GM11168 (cell line): ENCODE results near the gene AGL.
"Not testable (repeated sequence)": the region's sequence is repeated elsewhere in the genome, so short reads cannot be mapped to it uniquely, and the experiment has no call there.

Source experiments
- in situ Hi-C: fragments of 300-500 bp; cut with MboI; formaldehyde crosslinking; loops from one replicate; pipeline ENCODE4 v1.12.0; 2022; ENCODE audit warnings: low sequenced_read_pairs; ENCODE audit not compliant: unreplicated experiment

The AGL gene

DNA sequence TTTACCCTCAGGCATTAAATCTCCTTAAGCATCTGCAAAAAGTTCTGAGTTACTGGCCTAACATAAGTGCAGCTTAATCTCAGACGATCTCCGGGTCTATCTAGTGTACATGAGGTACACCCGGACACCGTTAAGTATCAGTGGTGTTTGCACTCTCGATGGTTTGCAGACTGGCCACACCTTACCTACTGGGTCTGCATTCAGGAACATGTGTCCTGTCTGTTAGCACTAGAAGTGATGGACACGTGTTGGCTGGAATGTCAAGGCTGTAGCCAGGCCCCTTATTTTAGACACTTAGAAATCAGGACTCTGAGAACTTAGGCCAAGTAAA is 783 bp upstream of the AGL start:
- in situ Hi-C loops: no loop called here

DNA sequence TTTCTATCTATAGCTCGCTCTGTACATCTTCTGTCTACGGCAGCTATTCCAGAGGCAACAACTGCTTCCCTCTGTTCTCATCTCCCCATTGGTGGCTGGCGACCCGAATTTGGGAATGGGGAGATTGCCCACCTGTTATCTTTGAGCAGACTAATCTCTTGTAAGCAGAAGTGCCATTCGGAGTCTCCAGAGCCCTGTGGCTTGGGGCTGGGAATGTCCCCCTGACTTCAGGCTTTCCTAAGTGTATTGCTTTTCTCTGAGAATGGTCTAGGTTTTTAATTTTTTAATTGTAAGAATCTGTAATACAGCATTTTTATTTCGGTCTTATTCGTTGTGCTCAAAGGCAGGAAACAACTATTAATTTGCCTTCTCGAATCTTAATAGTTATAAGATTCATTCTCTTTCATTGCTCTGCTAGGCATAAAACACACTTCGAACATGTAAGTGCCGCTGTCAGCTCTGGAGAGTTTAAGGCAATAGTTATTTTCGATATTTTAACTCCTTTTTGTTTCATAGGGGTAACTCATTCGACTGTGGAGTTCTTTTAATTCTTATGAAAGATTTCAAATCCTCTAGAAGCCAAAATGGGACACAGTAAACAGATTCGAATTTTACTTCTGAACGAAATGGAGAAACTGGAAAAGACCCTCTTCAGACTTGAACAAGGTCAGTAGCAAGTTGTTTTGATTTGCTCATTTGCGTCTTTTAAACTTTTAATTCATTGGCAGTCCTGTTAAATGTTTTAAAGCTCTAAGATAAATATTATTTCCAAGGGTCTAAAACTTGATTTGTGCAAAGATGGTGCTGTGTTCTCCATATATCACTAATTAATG is 514 bp downstream of the AGL start:
- in situ Hi-C loops: no loop called here

GRCh38 chr1:99851850-99852454 is 1.8 kb downstream of the AGL start:
- in situ Hi-C loops: no loop called here

DNA sequence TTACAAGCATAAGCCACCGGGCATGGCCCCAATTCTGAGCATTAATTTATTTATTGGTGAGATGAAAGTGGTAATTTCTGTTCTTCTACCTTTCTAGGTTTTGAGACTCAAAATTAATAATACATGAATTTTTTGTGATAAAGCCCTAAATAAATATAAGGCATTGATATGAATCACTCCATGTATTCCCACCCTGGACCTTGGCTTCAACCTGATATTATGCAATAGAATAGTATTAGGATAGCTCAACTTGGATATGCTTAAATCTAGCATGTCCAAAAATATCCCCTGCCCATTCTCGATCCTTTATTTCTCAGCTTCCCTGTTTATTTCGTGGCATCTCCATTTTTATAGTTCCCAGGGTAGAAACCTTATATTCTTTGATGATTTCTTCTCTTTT is 2.5 kb downstream of the AGL start:
- in situ Hi-C loops: no loop called here

DNA sequence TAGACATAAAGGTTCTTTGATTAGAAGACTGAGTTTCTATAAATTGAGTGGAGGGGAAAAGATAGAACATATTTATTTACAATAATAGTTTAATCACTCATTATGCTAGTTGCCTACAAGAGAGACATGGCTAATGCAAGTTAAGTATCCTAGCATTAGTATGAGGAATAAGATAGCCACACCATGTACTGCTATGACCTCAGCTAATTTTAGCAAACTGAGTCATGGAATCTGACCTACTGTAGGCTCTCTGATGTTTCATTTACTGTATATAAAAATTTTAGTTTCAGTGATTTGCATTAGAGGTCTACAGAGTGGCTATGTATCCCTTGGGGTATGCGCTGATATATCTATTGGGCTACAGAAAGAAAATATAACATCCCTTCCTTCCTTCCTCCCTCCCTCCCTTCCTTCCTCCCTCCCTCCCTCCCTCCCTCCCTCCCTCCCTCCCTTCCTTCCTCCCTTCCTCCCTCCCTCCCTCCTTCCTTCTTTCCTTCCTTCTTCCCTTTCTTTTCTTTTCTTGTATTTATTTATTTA is 5.8 kb downstream of the AGL start:
- in situ Hi-C loops: no loop called here

GRCh38 chr1:99857041-99857440 is 6.9 kb downstream of the AGL start:
- in situ Hi-C loops: not testable (repeated sequence)

DNA sequence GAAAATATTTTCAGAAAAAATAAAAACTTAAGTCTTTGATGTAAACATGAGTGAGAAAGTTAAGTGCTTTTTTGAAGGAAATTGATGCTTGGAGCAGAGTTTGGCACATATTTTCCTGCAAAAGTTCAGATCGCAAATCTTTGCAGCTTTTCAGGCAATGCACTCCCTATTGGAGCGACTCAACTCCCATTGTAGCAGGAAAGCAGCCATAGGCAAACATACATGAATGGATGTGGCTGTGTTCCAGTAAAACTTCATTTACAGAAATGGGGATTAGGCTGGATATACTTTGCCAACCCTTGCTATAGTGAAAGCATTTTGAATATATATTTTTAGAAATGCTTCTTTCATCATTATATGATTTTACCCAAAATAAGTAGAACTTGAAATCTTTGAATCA is 8.1 kb downstream of the AGL start:
- in situ Hi-C loops: no loop called here

- in situ Hi-C loops: no loop called here
These were observed 8.7 kb downstream of the AGL start for GRCh38 chr1:99858881-99859280.

- in situ Hi-C loops: no loop called here
These were observed 10.5 kb downstream of the AGL start for GRCh38 chr1:99860703-99861102.

GRCh38 chr1:99867682-99868081 is 17.5 kb downstream of the AGL start:
- in situ Hi-C loops: no loop called here

DNA sequence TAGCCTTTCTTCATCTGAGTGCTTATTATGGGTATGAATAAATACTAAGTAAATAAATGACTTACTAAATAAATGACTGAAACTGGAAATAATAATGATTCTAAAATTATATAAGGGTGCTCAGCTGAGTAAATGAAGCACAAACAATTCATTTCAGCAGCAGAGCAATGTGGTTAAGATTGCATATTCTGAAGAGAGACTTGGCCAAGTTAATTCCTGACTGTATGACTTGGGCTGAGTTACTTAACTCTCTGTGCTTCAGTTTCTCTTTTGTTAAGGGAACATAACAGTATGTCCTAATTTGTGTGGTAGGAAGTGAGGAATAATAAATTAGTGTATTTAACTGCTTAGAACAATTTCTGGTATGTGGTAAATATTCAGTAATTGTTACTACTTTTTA is 19.1 kb downstream of the AGL start:
- in situ Hi-C loops: no loop called here

- in situ Hi-C loops: no loop called here
These were observed 19.6 kb downstream of the AGL start for GRCh38 chr1:99869723-99870122.

- in situ Hi-C loops: no loop called here
These were observed 21.9 kb downstream of the AGL start for GRCh38 chr1:99872063-99872462.

GRCh38 chr1:99877568-99877967 is 27.4 kb downstream of the AGL start:
- in situ Hi-C loops: no loop called here

DNA sequence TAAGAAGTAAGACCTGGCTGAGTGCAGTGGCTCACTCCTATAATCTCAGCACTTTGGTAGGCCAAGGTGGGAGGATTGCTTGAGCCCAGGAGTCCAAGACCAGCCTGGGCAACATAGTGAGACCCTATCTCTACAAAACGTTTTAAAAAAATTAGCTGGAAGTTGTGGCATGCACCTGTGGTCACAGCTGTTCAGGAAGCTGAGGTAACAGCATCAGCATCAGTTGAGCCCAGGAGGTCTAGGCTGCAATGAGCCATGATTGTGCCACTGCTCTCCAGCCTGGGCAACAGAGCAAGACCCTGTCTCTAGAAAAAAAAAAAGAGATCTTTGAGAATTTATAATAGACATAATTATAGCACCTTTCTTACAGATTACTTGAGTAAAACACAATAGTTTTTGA is 36.0 kb downstream of the AGL start:
- in situ Hi-C loops: no loop called here

- in situ Hi-C loops: no loop called here
These were observed 36.7 kb downstream of the AGL start for GRCh38 chr1:99886841-99887240.

DNA sequence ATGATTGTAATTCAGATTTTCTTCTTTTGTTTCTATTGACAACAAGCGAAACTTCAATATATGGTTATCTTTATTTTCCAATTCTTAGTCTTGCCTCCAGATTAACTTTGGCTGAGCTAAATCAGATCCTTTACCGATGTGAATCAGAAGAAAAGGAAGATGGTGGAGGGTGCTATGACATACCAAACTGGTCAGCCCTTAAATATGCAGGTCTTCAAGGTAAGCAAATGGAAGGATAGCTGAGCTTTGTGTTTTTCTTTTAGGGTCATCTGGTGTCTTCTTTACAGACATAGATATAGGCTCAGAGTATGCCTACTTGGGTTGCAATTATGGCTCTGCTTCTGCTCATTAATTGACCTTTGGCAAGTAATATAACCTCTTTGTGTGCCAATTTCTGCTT is 37.7 kb downstream of the AGL start:
- in situ Hi-C loops: no loop called here

GRCh38 chr1:99891997-99892396 is 41.8 kb downstream of the AGL start:
- in situ Hi-C loops: no loop called here

GRCh38 chr1:99903278-99903677 is 53.1 kb downstream of the AGL start:
- in situ Hi-C loops: not testable (repeated sequence)

- in situ Hi-C loops: no loop called here
These were observed 56.4 kb downstream of the AGL start for GRCh38 chr1:99906535-99906934.

DNA sequence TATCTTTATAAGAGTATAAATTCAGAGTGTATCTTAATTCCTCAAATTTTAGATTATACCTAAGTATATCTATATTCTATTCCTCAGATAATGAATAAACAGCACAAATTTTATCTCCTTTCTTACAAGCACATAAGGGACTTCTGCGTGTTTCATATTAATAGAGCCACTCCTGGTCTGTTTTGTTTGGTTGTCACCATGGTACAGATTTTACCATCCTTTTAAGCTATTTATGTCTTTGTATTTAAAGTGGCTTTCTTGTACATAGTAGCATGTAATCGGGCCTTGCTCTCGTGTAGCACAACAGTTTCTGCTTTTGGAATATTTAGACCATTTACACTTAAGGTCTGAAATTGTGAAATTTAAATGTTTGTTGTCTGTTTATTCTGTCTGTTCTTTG is 67.1 kb downstream of the AGL start:
- in situ Hi-C loops: no loop called here

DNA sequence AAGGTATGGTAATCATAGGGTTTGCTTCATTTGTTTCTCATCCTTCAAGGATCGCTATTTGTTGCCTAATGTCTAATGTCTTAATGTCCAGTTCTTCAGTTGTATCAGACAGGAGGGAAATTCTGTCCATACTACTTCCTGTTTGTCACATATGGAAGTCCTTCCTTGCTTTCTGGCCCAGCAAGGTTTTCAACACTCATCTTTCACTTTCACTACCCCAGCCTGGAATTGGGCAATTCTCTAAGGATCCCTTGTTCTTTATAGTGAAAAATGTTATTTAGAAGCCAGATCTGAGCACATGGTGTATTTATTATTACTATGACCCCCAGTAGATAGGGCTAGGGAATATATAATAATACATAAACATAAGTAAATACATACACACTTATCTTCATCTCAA is 69.1 kb downstream of the AGL start:
- in situ Hi-C loops: no loop called here
